Activated CD8-positive, alpha-beta memory T cell treated with anti-CD3 and anti-CD28 coated beads for 48 hours (primary cell): ENCODE measurements around the gene SNAP47.

Source experiments
- DNase-seq, 3 experiments: peaks; one replicate each; pipeline ENCODE4 v3.0.0-alpha.2; 2020; ENCODE audit warnings: low read depth in 2 of 3, low spot score in 2 of 3

SNAP47 gene

GRCh38 chr1:227767401-227768124 lies 32.3 kb downstream of the SNAP47 start:
- no peak for DNase-seq

DNA sequence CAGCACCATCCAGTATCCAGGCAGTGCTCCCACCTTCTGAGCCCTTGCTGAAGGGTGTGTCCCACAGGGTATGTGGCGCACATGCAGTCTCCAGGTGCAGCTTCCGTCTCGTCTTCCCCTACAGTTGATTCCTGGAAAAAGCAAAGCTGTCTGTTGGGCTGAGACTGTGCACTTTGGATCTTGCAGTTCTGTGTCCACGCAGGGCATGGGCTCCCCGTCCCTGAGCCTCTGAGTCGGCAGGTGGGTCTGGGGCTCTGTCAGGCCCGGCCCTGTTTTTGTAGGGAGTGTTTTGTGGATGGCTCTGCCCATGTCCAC lies 32.8 kb downstream of the SNAP47 start:
- DNase-seq: no peak

- DNase-seq: no peak
These were observed 33.4 kb downstream of the SNAP47 start for GRCh38 chr1:227768640-227769039.

DNA sequence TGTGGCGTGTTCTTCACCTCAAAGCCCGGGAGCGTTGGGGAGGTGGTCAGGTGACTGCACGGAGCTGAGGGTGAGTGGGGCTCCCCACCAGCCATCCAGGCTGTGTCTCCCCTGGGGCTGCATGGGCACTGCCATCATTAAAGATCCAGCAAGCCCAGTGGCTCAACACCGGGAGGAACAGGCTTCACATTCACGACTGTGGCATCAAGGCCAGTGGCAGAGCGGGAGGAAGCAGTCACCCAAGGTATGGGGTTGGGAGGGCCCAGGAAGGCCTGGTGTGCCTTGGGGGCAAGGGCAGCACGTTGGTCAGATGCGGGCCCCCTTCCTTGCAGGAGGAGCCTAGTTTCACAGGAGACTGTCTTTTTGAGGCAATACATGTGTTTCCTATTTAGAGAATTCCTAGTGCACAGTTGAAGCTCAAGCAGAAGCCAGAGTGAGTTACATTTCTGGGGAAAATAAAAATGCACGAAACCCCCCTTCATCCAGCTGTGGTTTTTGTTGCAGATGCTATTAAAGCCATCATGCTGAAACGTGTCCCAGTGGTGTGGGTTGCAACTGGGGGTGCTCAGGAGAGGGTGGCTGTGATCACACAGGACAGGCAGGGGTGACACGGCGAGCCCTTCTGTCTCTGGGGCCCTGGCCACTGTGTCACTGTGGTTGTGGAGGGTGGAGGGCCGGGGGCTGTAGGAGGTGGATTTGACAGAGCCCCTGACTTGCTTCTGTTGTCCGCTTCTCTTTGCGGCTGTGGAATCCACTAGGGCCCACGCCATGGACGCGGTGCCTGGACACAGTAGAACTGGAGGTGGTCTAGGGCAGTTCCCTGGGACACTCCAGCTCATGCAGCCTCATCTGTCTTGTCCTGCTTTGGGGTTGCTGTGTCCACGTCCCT lies 34.1 kb downstream of the SNAP47 start:
- DNase-seq: no peak

GRCh38 chr1:227769936-227770494 lies 34.8 kb downstream of the SNAP47 start:
- DNase-seq: no peak

GRCh38 chr1:227770812-227771211 lies 35.6 kb downstream of the SNAP47 start:
- DNase-seq: no peak

- DNase-seq: no peak
These were observed 36.1 kb downstream of the SNAP47 start for GRCh38 chr1:227771326-227771725.

DNA sequence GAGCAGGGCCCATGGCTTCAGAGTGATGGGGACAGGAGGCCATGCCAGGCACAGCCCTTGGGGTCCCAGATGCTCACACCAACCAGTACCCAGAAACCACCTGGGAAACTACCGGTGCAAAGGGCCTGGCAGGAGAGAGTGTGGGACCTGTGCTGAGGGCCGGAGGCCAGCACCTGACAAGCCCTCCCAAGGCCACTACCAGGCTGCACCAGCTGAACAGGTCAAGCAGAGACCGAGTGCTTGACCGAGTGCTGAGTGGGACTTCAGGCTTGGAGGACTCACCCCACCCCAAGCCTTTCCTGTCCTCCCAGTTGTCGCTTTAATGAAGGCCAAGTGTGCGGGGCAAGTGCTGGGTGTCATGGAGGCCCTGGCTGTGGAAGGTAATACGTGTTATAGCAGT lies 36.5 kb downstream of the SNAP47 start:
- no peak for DNase-seq

GRCh38 chr1:227773558-227773957 lies 38.3 kb downstream of the SNAP47 start:
- DNase-seq: no peak

DNA sequence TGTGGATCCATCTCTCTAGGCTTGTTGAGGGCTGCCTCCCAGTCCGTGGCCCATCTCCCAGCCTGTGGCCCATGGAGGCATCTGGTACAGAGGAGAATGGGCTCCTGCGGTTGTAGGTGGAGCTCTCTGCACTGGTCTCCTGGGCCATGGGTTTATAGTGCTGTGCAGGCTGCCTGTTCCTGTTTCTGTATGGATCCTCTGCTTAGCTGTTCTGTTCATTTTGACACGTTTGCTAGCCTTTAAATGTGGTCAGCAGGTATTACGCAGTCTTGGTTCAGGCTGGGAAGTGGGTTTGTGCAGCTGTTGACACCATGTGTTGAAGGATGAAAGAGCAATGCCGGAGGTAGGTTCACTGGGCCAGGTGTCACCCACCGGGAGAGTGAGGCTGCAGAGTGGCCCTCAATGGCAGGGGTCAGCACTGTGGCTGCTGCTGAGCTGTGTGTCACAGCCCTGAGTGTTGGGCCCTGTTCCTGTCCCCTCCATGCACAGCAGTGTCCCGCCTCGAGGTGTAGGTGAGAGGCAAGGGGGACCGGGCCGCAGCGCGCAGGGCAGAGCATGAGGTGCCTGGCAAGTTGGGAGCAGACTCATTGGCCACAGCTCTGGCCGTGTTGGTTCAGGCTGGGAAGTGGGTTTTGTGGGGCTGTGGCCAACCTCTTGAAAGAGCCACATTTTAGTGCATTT lies 39.0 kb downstream of the SNAP47 start:
- no peak for DNase-seq

DNA sequence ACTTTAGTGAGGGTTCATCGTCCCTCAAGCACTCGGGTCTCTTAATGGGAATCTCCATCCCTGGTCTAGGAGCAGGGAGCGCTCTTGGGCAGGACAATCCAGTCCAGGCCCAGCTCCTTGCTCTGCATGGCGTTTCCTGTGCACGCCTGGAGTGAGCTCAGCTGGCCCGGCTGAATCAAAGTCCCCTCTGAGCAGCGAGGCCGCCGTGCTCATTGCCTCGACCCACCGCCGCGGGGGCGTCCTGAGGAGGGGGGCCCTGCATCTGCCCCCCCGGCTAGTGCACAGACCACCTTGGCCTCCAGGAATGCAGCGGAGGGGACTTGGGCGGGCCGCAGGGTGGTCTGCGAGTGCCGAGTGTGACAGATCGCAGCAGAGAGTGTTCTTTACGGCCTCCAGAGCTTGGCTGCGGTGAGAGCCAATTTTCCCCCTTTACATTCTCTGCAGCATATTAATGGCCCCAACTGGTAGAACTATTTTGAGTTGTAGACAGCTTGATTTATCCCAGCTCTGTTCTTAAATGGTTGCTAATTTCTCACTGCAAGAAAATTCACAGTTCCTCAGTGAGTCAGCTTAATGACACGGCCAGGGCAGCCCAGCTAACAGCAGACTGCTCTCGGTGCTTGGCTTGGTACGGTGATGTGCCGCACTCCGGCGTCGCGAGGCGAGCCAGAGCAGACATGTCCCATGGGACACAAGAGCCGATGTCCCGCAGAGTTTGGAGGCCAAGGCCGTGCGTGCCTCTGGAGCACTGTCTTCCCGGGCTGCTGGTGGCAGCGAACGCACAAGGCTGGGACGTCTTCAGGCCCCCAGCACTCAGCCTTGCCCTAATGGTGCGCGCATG lies 39.8 kb downstream of the SNAP47 start:
- no peak for DNase-seq

- DNase-seq: no peak
These were observed 40.6 kb downstream of the SNAP47 start for GRCh38 chr1:227775841-227776240.

DNA sequence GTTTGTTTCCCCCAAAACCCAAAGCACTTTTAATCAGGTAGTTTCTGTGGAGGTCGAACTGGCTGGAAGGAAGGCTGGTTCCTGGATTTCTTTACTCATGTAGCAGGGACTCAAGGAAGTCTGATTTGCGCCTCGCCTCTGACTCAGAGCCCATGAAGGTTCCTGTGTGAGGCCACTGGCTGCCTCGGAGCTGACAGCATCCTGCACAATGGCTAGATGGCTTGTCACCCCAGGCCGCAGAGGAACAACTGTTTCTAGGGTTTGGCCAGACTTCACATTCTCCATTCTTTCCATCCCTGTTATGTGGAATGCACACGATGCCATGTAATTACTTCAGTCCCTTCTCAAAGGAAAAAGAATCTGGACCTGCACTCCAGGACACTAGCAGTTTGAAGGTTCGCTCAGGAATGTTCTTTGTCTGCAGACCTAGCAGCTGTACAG lies 41.1 kb downstream of the SNAP47 start:
- DNase-seq: no peak

- no peak for DNase-seq
These were observed 41.9 kb downstream of the SNAP47 start for GRCh38 chr1:227777156-227777555.

DNA sequence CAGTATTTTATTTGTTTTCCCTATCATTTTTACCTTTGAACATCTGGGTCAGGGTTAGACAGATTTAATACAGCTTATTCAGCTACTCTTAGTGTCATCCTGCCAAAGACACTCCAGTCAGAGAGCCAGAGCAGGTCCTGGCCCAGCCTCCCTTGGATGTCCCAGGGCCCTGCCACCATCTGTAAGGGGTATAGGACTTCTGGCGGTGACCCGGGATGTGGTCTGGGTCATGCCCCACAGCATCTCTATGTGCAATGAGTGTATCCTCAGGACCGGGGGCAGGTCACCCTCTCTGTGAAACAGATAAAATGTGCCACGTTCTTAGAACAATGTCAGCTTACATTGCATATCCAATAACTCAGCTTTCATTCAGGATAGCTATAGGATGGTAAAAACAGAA lies 42.4 kb downstream of the SNAP47 start:
- DNase-seq: no peak

DNA sequence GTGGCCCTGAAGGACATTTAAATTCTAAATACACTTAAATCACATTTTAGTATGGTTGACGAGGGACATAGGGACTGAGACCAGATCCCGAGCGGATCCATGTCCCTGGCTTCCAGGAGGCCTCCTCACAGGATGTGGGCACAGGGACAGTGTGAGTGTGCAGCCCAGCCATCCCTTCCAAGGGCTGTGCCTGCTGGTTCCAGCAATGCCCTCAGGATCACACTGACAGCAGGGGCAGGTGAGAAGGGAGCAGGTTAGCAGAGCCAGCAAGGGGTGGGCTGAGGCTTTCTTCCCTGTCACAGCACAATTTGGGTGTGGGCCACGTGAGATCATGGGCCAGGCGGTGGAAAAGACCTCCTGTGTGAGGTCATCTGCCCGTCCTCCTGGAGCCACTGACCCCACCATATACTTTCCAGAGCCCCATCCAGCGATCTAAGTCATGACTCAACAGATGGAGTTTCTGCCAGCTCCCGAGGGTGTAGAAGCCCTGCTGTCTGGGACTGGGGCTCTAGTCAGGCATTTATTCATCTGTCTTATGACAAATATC lies 43.2 kb downstream of the SNAP47 start:
- no peak for DNase-seq

GRCh38 chr1:227779021-227779441 lies 43.8 kb downstream of the SNAP47 start:
- DNase-seq: no peak

DNA sequence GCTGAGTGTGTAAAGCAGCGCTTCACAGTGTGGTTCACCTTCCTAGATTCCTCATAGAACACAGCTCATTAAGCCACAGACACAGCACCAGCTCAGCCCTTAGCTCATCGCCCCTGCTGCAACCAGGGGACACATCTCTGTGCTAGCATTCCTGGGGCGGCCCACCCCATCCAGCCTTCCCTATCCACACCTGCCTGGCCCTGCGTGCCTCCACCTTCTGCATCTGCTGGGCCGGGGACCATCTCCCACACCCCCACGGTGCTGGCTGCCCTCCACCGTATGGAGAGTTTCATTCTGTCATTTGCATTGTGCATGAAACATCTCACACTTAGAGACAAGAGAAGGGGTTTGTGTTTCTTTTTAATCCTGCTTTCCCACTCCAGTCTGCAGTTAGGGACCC lies 44.5 kb downstream of the SNAP47 start:
- DNase-seq: no peak

DNA sequence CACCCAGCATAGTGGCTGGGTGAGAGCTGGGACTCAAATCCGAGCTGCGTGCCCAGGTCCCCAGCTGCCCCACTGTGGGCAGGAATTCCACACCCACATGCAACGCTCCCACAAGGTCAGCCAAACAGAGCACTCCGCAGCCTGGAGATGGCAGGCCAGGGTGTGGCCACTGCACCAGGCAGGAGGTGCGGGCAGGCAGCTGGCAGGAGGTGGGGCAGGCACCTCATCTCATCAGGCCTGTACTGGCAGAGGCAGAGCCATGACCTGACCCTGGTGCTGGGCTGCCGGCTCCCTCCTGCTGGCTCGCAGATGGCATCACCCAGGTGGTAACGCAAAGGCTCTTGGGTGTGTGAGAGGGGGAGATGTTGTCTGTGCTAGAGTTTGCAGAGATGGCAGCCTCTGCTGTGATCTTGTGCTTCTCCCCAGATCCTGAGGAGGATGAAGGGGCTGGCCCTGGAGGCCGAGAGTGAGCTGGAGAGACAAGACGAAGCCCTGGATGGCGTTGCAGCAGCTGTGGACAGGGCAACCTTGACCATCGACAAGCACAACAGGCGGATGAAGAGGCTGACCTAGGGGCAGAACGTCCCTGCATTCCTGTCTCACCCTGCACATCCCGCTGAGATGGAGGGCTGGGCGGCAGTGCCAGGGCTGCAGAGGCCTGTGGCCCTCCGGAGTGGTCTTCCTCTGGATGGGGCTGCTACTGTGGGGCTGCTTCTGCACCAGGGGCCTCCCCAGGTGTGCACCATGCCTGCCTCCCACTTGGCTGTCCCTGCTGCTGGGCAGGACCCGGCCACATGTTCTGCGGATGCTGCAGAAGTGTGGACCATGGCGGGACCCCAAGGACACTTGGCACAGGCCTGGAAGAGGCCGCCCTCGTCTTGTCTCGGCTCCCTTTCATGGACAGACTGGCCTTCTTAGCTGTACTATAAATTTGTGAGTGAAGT lies 45.1 kb downstream of the SNAP47 start:
- DNase-seq: no peak
